ENCODE measurements around the gene SGCD.
"Not testable (repeated sequence)": the region's sequence is repeated elsewhere in the genome, so short reads cannot be mapped to it uniquely, and the experiment has no call there.

SGCD gene

DNA sequence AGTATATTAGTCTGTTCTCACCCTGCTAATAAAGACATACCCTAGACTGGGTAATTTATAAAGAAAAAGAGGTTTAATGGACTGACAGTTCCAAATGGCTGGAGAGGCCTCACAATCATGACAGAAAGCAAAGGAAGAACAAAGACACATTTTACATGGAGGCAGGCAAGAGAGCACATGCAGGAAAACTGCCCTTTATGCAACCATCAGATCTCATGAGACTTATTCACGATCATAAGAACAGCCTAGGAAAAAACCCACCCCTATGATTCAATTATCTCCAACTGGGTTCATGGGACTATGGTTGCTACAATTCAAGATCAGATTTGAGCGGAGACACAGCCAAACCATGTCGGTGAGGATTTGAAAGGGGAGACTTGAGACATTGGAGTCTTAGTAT is 270.3 kb downstream of the SGCD start:
- CTCF ChIA-PET: no interaction called here
- POLR2A ChIA-PET: no interaction called here
- no peak for DNase-seq (ENCODE audit: extremely low spot score)
- TF ChIP-seq FOXK2 (IDR thresholded peaks at IDR 0.05) (no peak), LEF1 (IDR thresholded peaks at IDR 0.05; ENCODE audit: borderline replicate concordance) (no peak), ARNT (IDR thresholded peaks at IDR 0.05) (no peak), ELF4 (IDR thresholded peaks at IDR 0.05) (no peak), NFRKB (IDR thresholded peaks at IDR 0.05) (no peak), L3MBTL2 (conservative IDR thresholded peaks at IDR 0.05) (no peak), HDGF (IDR thresholded peaks at IDR 0.05; ENCODE audit: borderline replicate concordance) (no peak), TARDBP (IDR thresholded peaks at IDR 0.05) (no peak), PKNOX1 (IDR thresholded peaks at IDR 0.05) (no peak), SP1 (IDR thresholded peaks at IDR 0.05) (no peak), SUZ12 (IDR thresholded peaks at IDR 0.05) (no peak), CTBP1 (IDR thresholded peaks at IDR 0.05; ENCODE audit: borderline replicate concordance) (no peak), ZNF384 (IDR thresholded peaks at IDR 0.05) (no peak), FOXM1 (IDR thresholded peaks at IDR 0.05; ENCODE audit: borderline replicate concordance) (no peak), FOXA1 (IDR thresholded peaks at IDR 0.05) (no peak), BHLHE40 (IDR thresholded peaks at IDR 0.05; ENCODE audit: borderline replicate concordance) (no peak)

DNA sequence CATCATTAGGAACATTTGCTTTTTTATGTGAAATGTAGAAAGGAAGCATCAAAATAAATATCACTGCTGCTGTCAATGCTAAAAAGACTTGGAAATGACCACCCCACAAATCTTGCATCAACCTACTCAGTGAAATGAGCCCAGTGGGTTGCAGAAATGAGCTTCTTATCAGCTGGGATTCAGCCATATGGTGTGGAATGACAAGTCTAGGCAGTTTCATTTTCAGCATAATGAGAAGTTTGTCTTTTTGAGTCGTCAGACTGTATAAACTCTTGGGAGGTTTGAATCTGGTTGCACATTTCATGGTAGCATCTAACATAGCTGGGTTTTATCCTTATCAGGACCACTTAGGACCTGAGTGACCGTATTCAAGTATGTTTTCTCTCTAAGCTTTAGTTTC is 272.0 kb downstream of the SGCD start:
- ChIA-PET POLR2A (no interaction called here), CTCF (no interaction called here)
- DNase-seq (ENCODE audit: extremely low spot score): no peak
- TF ChIP-seq CTBP1 (IDR thresholded peaks at IDR 0.05; ENCODE audit: borderline replicate concordance): no peak

DNA sequence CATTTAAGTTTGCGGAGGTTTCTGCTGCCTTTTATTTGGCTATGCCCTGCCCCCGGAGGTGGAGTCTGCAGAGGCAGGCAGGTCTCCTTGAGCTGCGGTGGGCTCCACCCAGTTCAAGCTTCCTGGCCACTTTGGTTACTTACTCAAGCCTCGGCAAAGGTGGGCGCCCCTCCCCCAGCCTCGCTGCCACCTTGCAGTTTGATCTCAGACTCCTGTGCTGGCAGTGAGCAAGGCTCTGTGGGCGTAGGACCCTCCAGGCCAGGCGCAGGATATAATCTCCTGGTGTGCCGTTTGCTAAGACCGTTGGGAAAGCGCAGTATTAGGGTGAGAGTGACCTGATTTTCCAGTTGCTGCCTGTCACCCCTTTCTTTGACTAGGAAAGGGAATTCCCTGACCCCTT is 283.6 kb downstream of the SGCD start:
- CTCF ChIA-PET; POLR2A ChIA-PET; DNase-seq (ENCODE audit: extremely low spot score): not testable (repeated sequence)

DNA sequence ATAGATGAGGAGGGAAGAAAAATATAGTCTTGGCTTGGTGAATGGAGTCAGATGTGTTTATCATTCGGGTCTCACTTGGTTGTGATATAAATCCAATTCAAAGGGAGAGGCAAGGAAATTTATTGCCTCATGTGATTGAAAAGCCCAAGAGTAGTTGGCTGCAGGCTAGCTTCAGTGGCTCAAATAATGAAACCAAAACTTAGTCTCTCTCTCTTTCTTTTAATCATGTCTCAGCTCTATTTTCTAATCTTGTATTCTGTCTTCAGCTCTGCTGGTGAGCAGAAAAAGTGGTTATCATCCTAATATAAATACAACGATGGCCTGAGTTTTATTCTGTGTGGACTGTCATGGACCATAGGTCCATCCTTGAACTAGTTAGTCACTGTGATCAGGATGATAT is 288.9 kb downstream of the SGCD start:
- ChIA-PET POLR2A (no interaction called here), CTCF (no interaction called here)
- DNase-seq (ENCODE audit: extremely low spot score): no peak
- no peak for TF ChIP-seq SUZ12 (IDR thresholded peaks at IDR 0.05)
- no peak for TF ChIP-seq ELF4 (IDR thresholded peaks at IDR 0.05)
- TF ChIP-seq LEF1 (IDR thresholded peaks at IDR 0.05; ENCODE audit: borderline replicate concordance): no peak
- TF ChIP-seq FOXK2 (IDR thresholded peaks at IDR 0.05): no peak
- TF ChIP-seq ZNF384 (IDR thresholded peaks at IDR 0.05): no peak
- TF ChIP-seq FOXA1 (IDR thresholded peaks at IDR 0.05): no peak
- TF ChIP-seq ARNT (IDR thresholded peaks at IDR 0.05): no peak
- no peak for TF ChIP-seq L3MBTL2 (conservative IDR thresholded peaks at IDR 0.05)
- TF ChIP-seq HDGF (IDR thresholded peaks at IDR 0.05; ENCODE audit: borderline replicate concordance): no peak

DNA sequence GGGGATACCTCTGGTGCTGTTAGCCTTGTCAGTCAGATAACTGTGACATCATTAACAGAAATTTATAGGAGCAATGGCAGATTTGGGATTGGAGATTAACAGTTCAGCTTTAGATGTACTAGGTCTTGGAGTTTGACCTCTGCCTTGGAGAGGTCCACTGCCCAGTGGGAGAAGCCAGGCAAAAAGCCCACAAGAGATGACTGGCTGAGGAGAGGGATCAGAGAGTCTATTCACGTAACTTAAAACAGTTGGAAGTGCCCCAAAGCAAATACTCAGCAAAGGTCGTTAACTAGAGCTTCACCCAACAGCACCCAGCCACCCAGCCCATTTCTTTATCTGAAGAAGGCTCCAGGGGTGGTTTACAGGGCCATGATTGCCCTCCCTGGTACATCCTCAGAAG is 290.5 kb downstream of the SGCD start:
- DNase-seq (ENCODE audit: extremely low spot score): no peak
- CTCF ChIA-PET: no interaction called here
- POLR2A ChIA-PET: no interaction called here
- no peak for TF ChIP-seq ARNT (IDR thresholded peaks at IDR 0.05)
- TF ChIP-seq NFRKB (IDR thresholded peaks at IDR 0.05): no peak
- TF ChIP-seq SUZ12 (IDR thresholded peaks at IDR 0.05): no peak
- TF ChIP-seq ZNF384 (IDR thresholded peaks at IDR 0.05): no peak
- TF ChIP-seq FOXA1 (IDR thresholded peaks at IDR 0.05): no peak
- TF ChIP-seq L3MBTL2 (conservative IDR thresholded peaks at IDR 0.05): no peak
- no peak for TF ChIP-seq PKNOX1 (IDR thresholded peaks at IDR 0.05)
- no peak for TF ChIP-seq SP1 (IDR thresholded peaks at IDR 0.05)
- TF ChIP-seq LEF1 (IDR thresholded peaks at IDR 0.05; ENCODE audit: borderline replicate concordance): no peak
- no peak for TF ChIP-seq FOXM1 (IDR thresholded peaks at IDR 0.05; ENCODE audit: borderline replicate concordance)
- TF ChIP-seq CTBP1 (IDR thresholded peaks at IDR 0.05; ENCODE audit: borderline replicate concordance): no peak
- TF ChIP-seq TARDBP (IDR thresholded peaks at IDR 0.05): no peak
- no peak for TF ChIP-seq FOXK2 (IDR thresholded peaks at IDR 0.05)
- no peak for TF ChIP-seq ELF4 (IDR thresholded peaks at IDR 0.05)
- no peak for TF ChIP-seq HDGF (IDR thresholded peaks at IDR 0.05; ENCODE audit: borderline replicate concordance)
- no peak for TF ChIP-seq BHLHE40 (IDR thresholded peaks at IDR 0.05; ENCODE audit: borderline replicate concordance)

DNA sequence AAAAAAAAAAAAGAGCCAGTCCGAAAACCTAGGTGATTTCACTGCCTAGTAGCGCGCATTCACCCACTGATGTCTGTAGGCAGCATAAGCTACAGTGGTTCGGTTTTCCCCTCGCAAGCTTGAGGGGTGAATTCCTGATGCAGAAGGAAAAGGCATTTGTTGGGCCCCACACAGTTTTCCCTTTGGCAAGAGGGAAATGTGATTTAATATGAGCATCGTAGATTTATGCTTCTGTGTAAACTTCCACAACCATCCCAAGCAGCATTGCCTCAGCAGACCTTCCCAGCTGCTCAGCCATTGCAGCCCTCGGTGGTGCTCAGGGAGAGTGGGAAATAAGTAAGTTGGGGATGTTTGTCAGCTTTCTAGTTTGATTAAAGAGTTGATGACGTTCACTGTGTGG is 291.6 kb downstream of the SGCD start:
- no peak for TF ChIP-seq HDGF (IDR thresholded peaks at IDR 0.05; ENCODE audit: borderline replicate concordance)
- TF ChIP-seq CTBP1 (IDR thresholded peaks at IDR 0.05; ENCODE audit: borderline replicate concordance): no peak
- TF ChIP-seq BHLHE40 (IDR thresholded peaks at IDR 0.05; ENCODE audit: borderline replicate concordance): no peak
- TF ChIP-seq ARNT (IDR thresholded peaks at IDR 0.05): no peak
- ChIA-PET CTCF (no interaction called here), POLR2A (no interaction called here)
- DNase-seq (ENCODE audit: extremely low spot score): no peak

DNA sequence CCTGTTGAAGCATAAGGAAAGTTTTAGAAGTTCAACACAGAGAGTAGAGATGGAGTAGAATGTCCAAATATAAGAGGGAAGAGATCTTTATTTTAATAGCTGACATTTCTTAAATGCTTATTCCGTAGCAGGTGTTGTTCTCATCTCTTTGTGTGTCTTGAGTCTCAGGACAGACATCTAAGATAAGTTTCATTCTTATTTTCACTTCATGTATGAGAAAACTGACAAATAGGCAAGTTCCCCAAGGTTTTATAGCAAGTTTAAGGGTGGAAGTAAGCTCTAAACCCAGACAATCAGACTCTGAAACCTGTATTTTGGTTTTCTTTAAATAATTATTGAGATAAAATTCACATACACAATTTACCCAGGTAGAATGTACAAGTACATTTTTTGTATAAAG is 294.8 kb downstream of the SGCD start:
- ChIA-PET CTCF (no interaction called here), POLR2A (no interaction called here)
- no peak for TF ChIP-seq HDGF (IDR thresholded peaks at IDR 0.05; ENCODE audit: borderline replicate concordance)
- TF ChIP-seq SP1 (IDR thresholded peaks at IDR 0.05): no peak
- no peak for TF ChIP-seq BHLHE40 (IDR thresholded peaks at IDR 0.05; ENCODE audit: borderline replicate concordance)
- no peak for TF ChIP-seq ZNF384 (IDR thresholded peaks at IDR 0.05)
- TF ChIP-seq FOXK2 (IDR thresholded peaks at IDR 0.05): no peak
- no peak for TF ChIP-seq ELF4 (IDR thresholded peaks at IDR 0.05)
- TF ChIP-seq CTBP1 (IDR thresholded peaks at IDR 0.05; ENCODE audit: borderline replicate concordance): no peak
- no peak for TF ChIP-seq PKNOX1 (IDR thresholded peaks at IDR 0.05)
- no peak for TF ChIP-seq LEF1 (IDR thresholded peaks at IDR 0.05; ENCODE audit: borderline replicate concordance)
- no peak for TF ChIP-seq FOXA1 (IDR thresholded peaks at IDR 0.05)
- TF ChIP-seq ARNT (IDR thresholded peaks at IDR 0.05): no peak
- no peak for TF ChIP-seq SUZ12 (IDR thresholded peaks at IDR 0.05)
- TF ChIP-seq FOXM1 (IDR thresholded peaks at IDR 0.05; ENCODE audit: borderline replicate concordance): no peak
- no peak for TF ChIP-seq NFRKB (IDR thresholded peaks at IDR 0.05)
- TF ChIP-seq TARDBP (IDR thresholded peaks at IDR 0.05): no peak
- no peak for DNase-seq (ENCODE audit: extremely low spot score)

Measured in HEK293T (cell line).